ENCODE results near the gene NR2F1-AS1. TPM values are rescaled to one million over a fixed set of nuclear protein-coding genes. Genes with fewer than 3 reads are reported as not detected.
A peak's percentile ranks its signal among the peaks of the same experiment; 100 is the strongest.

Gene NR2F1-AS1
- total RNA-seq, 2 experiments from 2014 or later: not detected

DNA sequence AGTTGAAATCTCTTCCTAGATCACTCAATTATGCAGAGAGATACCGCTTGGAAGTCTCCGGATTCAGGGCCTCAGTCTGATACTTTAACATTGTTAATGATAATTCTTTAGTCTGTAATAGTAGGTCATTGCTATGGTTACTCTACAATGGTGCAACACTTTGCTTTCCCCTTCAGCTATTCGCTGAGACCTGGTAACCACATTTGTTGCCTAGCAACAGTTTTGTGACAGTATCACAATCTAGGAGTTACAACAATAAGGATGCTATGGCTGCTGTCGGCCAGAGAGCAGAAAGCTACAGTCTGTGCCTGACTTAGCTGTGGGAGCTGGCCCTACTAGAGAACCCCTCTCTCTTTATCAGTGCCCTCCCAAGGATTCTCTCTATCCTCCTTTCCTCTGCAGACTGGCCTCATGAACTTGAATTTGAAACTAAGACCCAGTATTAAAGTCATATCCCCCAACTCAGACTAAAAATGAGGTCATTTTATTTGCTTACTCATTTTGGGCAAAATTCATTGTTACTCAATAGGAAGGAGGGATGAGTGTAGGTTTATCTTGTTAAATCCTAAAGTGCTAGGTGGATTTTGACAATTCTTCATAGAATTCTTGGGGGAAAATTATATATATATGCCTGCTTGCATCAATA is 41.3 kb upstream of the NR2F1-AS1 start:
- no peaks in the 10 kb centered on the region for H3K4me1 ChIP-seq (ENCODE audit: insufficient read depth, low read length, poor library complexity, severe bottlenecking)
- ChIA-PET CTCF (ENCODE audit: unreplicated experiment) (no interaction called here), POLR2A (interaction anchor here (0.6 kb wide), 1 partner anchor 13 kb away, joined by 4 read pairs; no protein-coding TSS in a partner anchor)
- H3K79me2 ChIP-seq (ENCODE audit: insufficient read depth, low read depth, low read length): no peaks in the 10 kb centered on the region
- no peak overlapping the region for H3K4me2 ChIP-seq (ENCODE audit: low read length)
- H3K9me2 ChIP-seq (ENCODE audit: insufficient read depth, low read length): no peaks in the 10 kb centered on the region
- no TSS peak for BruUV-seq (replicated peaks)
- no peak overlapping the region for H2AFZ ChIP-seq (ENCODE audit: low read length)
- H3K4me3 ChIP-seq (ENCODE audit: low read depth, low read length, poor library complexity, severe bottlenecking): no peak overlapping the region
- peak; percentile 2 for DNase-seq (ENCODE audit: low spot score)
- H3K36me3 ChIP-seq (ENCODE audit: insufficient read depth, low read length): no peaks in the 10 kb centered on the region
- H3K27ac ChIP-seq (ENCODE audit: low read depth, low read length, poor library complexity, severe bottlenecking): no peak overlapping the region
- H4K20me1 ChIP-seq (ENCODE audit: insufficient read depth, low read length): no peaks in the 10 kb centered on the region
- no peaks in the 10 kb centered on the region for H3K9me3 ChIP-seq (ENCODE audit: low read length)
- intact Hi-C loops (cut with micrococcal nuclease; ENCODE audit: unreplicated experiment): no loop called here
- TF ChIP-seq, protein P1, sequence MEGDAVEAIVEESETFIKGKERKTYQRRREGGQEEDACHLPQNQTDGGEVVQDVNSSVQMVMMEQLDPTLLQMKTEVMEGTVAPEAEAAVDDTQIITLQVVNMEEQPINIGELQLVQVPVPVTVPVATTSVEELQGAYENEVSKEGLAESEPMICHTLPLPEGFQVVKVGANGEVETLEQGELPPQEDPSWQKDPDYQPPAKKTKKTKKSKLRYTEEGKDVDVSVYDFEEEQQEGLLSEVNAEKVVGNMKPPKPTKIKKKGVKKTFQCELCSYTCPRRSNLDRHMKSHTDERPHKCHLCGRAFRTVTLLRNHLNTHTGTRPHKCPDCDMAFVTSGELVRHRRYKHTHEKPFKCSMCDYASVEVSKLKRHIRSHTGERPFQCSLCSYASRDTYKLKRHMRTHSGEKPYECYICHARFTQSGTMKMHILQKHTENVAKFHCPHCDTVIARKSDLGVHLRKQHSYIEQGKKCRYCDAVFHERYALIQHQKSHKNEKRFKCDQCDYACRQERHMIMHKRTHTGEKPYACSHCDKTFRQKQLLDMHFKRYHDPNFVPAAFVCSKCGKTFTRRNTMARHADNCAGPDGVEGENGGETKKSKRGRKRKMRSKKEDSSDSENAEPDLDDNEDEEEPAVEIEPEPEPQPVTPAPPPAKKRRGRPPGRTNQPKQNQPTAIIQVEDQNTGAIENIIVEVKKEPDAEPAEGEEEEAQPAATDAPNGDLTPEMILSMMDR (conservative IDR thresholded peaks at IDR 0.05; ENCODE audit: low read length): no peak
- TF ChIP-seq EZH2phosphoT487 (IDR thresholded peaks at IDR 0.05; ENCODE audit: borderline replicate concordance, low read depth, low read length): no peak

DNA sequence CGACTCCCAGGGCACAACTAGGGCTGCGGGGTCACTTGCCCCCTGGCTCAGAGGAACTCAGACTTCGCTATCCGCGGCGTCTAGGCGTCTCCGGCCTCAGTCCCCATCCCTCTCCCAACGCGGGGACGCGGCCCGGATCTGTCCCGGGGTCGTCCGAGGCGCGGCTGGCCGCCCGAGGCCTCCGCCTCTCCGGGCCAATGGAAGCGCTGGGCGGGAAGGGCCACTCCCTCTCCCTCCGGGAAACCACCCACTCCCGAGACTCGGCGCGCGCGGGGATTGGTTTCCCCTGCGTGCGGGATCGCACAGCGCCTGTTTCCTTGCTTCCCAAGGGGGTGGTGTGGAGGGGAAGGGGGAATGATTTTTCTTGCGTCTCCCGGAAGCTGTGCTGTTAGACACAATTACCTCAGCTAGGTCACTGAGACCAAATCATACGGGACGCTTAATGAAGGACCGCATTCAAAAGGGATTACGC is 40.3 kb upstream of the NR2F1-AS1 start:
- no peaks in the 10 kb centered on the region for H3K9me2 ChIP-seq (ENCODE audit: insufficient read depth, low read length)
- ChIA-PET POLR2A (no interaction called here), CTCF (ENCODE audit: unreplicated experiment) (no interaction called here)
- H4K20me1 ChIP-seq (ENCODE audit: insufficient read depth, low read length): no peaks in the 10 kb centered on the region
- peak overlapping the region; percentile 82; the same call in 1 of the 2 replicates for H3K4me2 ChIP-seq (ENCODE audit: low read length)
- H3K79me2 ChIP-seq (ENCODE audit: insufficient read depth, low read depth, low read length): no peaks in the 10 kb centered on the region
- no peak overlapping the region for H3K27ac ChIP-seq (ENCODE audit: low read depth, low read length, poor library complexity, severe bottlenecking)
- H3K4me3 ChIP-seq (ENCODE audit: low read depth, low read length, poor library complexity, severe bottlenecking): no peak overlapping the region
- no peak for DNase-seq (ENCODE audit: low spot score)
- H3K36me3 ChIP-seq (ENCODE audit: insufficient read depth, low read length): no peaks in the 10 kb centered on the region
- no peaks in the 10 kb centered on the region for H3K4me1 ChIP-seq (ENCODE audit: insufficient read depth, low read length, poor library complexity, severe bottlenecking)
- no peak overlapping the region for H2AFZ ChIP-seq (ENCODE audit: low read length)
- no TSS peak for BruUV-seq (replicated peaks)
- H3K9me3 ChIP-seq (ENCODE audit: low read length): no peaks in the 10 kb centered on the region
- intact Hi-C loops (cut with micrococcal nuclease; ENCODE audit: unreplicated experiment): no loop called here
- TF ChIP-seq EZH2phosphoT487 (IDR thresholded peaks at IDR 0.05; ENCODE audit: borderline replicate concordance, low read depth, low read length): no peak
- TF ChIP-seq, protein P1 (conservative IDR thresholded peaks at IDR 0.05; ENCODE audit: low read length): no peak

Data from OCI-LY7 (cell line).